Measurements from ENCODE around the gene CCDC152.

DNA sequence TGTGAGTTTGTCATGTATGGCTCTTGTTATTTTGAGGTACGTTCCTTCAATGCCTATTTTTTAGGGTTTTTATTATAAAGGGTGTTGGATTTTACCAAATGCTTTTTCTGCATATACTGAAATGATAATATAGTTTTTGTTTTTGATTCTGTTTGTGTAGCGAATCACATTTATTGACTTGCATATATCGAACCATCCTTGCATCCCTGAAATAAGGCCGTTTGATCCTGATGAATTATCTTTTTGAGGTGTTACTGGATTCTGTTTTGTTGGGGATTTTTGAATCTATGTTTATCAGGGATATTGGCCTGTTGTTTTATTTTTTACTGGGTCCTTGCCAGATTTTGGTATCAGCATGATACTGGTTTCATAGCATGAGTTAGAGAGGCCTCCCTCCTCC, 29.1 kb downstream of the CCDC152 start:
- TF ChIP-seq, protein P1, sequence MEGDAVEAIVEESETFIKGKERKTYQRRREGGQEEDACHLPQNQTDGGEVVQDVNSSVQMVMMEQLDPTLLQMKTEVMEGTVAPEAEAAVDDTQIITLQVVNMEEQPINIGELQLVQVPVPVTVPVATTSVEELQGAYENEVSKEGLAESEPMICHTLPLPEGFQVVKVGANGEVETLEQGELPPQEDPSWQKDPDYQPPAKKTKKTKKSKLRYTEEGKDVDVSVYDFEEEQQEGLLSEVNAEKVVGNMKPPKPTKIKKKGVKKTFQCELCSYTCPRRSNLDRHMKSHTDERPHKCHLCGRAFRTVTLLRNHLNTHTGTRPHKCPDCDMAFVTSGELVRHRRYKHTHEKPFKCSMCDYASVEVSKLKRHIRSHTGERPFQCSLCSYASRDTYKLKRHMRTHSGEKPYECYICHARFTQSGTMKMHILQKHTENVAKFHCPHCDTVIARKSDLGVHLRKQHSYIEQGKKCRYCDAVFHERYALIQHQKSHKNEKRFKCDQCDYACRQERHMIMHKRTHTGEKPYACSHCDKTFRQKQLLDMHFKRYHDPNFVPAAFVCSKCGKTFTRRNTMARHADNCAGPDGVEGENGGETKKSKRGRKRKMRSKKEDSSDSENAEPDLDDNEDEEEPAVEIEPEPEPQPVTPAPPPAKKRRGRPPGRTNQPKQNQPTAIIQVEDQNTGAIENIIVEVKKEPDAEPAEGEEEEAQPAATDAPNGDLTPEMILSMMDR (conservative IDR thresholded peaks at IDR 0.05; ENCODE audit: low read depth, low read length) = no peak
- TF ChIP-seq EZH2phosphoT487 (IDR thresholded peaks at IDR 0.05; ENCODE audit: borderline replicate concordance, low read length) (no peak), EZH2 (IDR thresholded peaks at IDR 0.05; ENCODE audit: low read length, unreplicated experiment) (no peak)
